Sigmoid colon (tissue), 7 donors: Measurements from ENCODE around the gene CYP27B1. TPM values are rescaled to one million over a fixed set of nuclear protein-coding genes. Genes with fewer than 3 reads are reported as not detected.
"Not testable (repeated sequence)": the region's sequence is repeated elsewhere in the genome, so short reads cannot be mapped to it uniquely, and the experiment has no call there.

Experiments
- DNase-seq: peaks from one replicate; pipeline ENCODE4 v3.0.0-alpha.2; 2019
- H3K27ac ChIP-seq, 4 donors: fragments of 200-600 bp; sonication (generic); one replicate each; pipeline ENCODE4 v1.5.1; 2016 to 2019; ENCODE audit warnings: mild to moderate bottlenecking in 1 of 4
- H3K27me3 ChIP-seq, 3 donors: fragments of 200-600 bp; sonication (generic); one replicate each; pipeline ENCODE4 v1.5.1; 2019; ENCODE audit warnings: mild to moderate bottlenecking in 1 of 3
- H3K36me3 ChIP-seq, 4 donors: fragments of 200-600 bp; sonication (generic); one replicate each; pipeline ENCODE4 v1.5.1; 2016 to 2019
- H3K4me1 ChIP-seq, 4 donors: fragments of 200-600 bp; sonication (generic); one replicate each; pipeline ENCODE4 v1.5.1; 2017 to 2019
- H3K4me3 ChIP-seq, 4 donors: fragments of 200-600 bp; sonication (generic); one replicate each; pipeline ENCODE4 v1.5.1; 2017 to 2019; ENCODE audit warnings: mild to moderate bottlenecking in 2 of 4, moderate library complexity in 1 of 4
- H3K9me3 ChIP-seq, 4 donors: fragments of 200-600 bp in 3 of 4; sonication (generic) in 3 of 4; one replicate each; pipeline versions ENCODE4 v1.5.1 to v1.6.1; 2013 to 2019
- EP300 ChIP-seq, 4 donors: sonication (generic); formaldehyde crosslinking; IDR thresholded peaks; one replicate each; pipeline ENCODE4 v1.6.1; 2017; ENCODE audit warnings: antibody characterized with exemption in 4 of 4
- POLR2A ChIP-seq, 2 donors: fragments of 450-650 bp; IDR thresholded peaks; one replicate each; pipeline ENCODE4 v1.6.1; 2016; ENCODE audit warnings: antibody characterized with exemption in 2 of 2, mild to moderate bottlenecking in 2 of 2, moderate library complexity in 2 of 2
- POLR2AphosphoS5 ChIP-seq, 4 donors: sonication (generic); formaldehyde crosslinking; IDR thresholded peaks; one replicate each; pipeline ENCODE4 v1.6.1; 2017; ENCODE audit warnings: antibody characterized with exemption in 4 of 4
- WGBS, 2 donors: extraction: QIAGEN DNeasy Blood & Tissue Kit; methylation state at CpG; one replicate each; pipeline ENCODE4 v1.1.7; 2013; 5-methylcytosine and 5-hydroxymethylcytosine counted together
- intact Hi-C: fragments of 100-400 bp; cut with DNase I; formaldehyde crosslinking; loops from one replicate; pipeline ENCODE4 v1.15.1; 2023
- polyA plus RNA-seq, 3 donors: library from polyadenylated mRNA; stranded (reverse); fragments of 200-250 nt; gene quantifications; one replicate each; pipeline ENCODE4 v1.2.3, GENCODE V29; 2013
- total RNA-seq, 4 donors: library from RNA; depleted of rRNA; stranded (reverse); fragments of >200 nt; gene quantifications; one replicate each; pipeline ENCODE4 v1.1.0, GENCODE V29; 2016
- TF ChIP-seq, protein P1 (sequence below), 4 experiments: fragments of 450-650 bp in 3 of 4; fragments of 200-600 bp in 1 of 4; IDR thresholded peaks; one replicate each; pipeline ENCODE4 v1.5.1; 2016 to 2019; ENCODE audit warnings: antibody characterized with exemption in 4 of 4, mild to moderate bottlenecking in 3 of 4, moderate library complexity in 2 of 4
- donor health status: healthy with polysubstance abuse.
- donor health status: Bipolar disorder and iron deficiency.
- donor health status: healthy.

Gene CYP27B1
- total and polyA plus RNA-seq, 7 donors = 0.28 to 2.0 (median 1.2) TPM; not detected in 4

DNA sequence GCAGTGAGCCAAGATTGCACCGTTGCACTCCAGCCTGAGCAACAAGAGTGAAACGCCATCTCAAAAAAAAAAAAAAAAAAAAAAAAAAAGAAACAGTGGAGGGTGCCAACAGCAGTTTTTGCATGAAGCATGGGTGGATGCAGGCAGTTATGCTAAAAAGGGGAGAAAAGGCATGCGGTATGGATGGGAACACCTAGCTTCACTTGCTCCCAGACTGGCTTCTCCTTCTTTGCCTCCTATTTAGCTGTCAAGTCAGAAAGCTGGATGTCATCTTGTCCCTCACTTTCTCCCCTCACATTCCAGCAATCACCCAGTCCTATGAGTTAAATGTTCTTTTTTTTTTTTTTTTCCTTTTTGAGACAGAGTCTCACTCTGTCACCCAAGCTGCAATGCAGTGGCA, 8.2 kb upstream of the CYP27B1 start:
- H3K4me1 ChIP-seq = peaks cover 0 to 20% (median 17%) of the 10 kb centered on the region in 4 donors
- intact Hi-C loops = no loop called here
- H3K4me3 ChIP-seq = no peak overlapping the region
- no peaks in the 10 kb centered on the region for H3K9me3 ChIP-seq
- TF ChIP-seq, protein P1, sequence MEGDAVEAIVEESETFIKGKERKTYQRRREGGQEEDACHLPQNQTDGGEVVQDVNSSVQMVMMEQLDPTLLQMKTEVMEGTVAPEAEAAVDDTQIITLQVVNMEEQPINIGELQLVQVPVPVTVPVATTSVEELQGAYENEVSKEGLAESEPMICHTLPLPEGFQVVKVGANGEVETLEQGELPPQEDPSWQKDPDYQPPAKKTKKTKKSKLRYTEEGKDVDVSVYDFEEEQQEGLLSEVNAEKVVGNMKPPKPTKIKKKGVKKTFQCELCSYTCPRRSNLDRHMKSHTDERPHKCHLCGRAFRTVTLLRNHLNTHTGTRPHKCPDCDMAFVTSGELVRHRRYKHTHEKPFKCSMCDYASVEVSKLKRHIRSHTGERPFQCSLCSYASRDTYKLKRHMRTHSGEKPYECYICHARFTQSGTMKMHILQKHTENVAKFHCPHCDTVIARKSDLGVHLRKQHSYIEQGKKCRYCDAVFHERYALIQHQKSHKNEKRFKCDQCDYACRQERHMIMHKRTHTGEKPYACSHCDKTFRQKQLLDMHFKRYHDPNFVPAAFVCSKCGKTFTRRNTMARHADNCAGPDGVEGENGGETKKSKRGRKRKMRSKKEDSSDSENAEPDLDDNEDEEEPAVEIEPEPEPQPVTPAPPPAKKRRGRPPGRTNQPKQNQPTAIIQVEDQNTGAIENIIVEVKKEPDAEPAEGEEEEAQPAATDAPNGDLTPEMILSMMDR (IDR thresholded peaks at IDR 0.05) = no peak
- TF ChIP-seq EP300 (IDR thresholded peaks at IDR 0.05) (no peak), POLR2A (IDR thresholded peaks at IDR 0.05) (no peak), POLR2AphosphoS5 (IDR thresholded peaks at IDR 0.05) (no peak)
- H3K36me3 ChIP-seq = peaks cover 0 to 18% (median 0%) of the 10 kb centered on the region in 4 donors
- 93 to 94% methylated on average over 3 of the region's 3 CpGs for WGBS, 2 donors
- no peaks in the 10 kb centered on the region for H3K27me3 ChIP-seq
- DNase-seq = no peak
- no peak overlapping the region for H3K27ac ChIP-seq

DNA sequence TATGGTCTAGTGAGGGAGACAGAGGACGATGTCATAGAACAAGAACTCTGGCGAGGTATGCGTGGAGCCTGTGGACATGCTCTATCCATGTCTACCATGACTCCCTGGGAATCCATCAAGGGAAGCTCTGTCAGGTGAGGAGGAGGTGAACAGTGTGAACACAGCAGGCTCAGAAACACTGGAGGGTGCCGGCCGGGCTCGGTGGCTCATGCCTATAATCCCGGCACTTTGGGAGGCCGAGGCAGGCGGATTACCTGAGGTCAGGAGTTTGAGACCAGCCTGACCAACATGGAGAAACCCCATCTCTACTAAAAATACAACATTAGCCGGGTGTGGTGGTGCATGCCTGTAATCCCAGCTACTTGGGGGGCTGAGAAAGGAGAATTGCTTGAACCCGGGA, 7.8 kb upstream of the CYP27B1 start:
- H3K36me3 ChIP-seq = peaks cover 0 to 22% (median 0%) of the 10 kb centered on the region in 4 donors
- intact Hi-C loops = not testable (repeated sequence)

DNA sequence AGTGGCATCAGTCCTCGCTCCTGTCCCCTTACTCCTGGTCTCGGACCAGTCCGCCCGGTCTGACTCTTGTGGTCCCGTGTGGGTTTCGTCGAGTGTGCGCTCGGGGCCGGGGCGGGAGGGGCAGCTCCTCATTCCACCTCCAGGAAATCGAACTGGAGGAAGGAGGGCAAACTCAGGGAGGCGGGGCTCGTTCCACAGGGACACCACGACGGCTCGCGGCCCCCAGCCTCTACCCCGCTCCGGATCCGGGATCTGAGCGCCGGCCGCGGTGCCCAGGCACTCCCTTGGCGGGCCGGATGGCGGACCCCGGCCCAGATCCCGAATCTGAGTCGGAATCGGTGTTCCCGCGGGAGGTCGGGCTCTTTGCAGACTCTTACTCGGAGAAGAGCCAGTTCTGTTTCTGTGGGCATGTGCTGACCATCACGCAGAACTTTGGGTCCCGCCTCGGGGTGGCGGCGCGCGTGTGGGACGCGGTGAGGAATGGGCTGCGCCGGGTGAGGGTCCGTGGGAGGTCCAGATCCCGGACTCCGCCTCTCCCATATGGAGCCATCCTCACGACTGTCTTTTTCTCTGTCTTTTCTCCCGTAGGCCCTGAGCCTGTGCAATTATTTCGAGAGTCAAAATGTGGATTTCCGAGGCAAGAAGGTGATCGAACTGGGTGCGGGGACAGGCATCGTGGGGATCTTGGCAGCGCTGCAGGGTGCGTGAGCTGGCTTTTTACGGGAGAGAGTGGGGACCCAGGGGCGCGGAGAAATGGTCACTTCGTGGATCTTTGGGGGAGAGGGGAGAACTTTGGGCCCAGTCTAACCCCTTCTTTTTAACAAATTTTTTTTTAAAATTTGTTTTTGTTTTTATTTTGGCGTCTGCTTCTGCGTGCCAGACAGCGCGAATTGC, 5.8 kb upstream of the CYP27B1 start, which contains the start of gene EEF1AKMT3:
EEF1AKMT3 (plus strand) TSS at position 186 of the 894 bp plus-strand sequence; CDS start at position 297, 111 bp downstream.
- peaks cover 0 to 29% (median 0%) of the 10 kb centered on the region in 4 donors for H3K36me3 ChIP-seq
- no peak for TF ChIP-seq POLR2A (IDR thresholded peaks at IDR 0.05)
- no peak for TF ChIP-seq EP300 (IDR thresholded peaks at IDR 0.05)
- TF ChIP-seq, protein P1 (IDR thresholded peaks at IDR 0.05) = no peak
- TF ChIP-seq POLR2AphosphoS5 (IDR thresholded peaks at IDR 0.05) = no peak
- peaks cover 0 to 20% (median 17%) of the 10 kb centered on the region in 4 donors for H3K4me1 ChIP-seq
- peak; percentile 83 for DNase-seq
- H3K27me3 ChIP-seq = no peaks in the 10 kb centered on the region
- 1 to 3% methylated on average over 67 of the region's 67 CpGs for WGBS, 2 donors
- no peaks in the 10 kb centered on the region for H3K9me3 ChIP-seq
- peak within 1 kb of the TSS; percentile 66 to 80 (median 70) for H3K4me3 ChIP-seq
- peak within 1 kb of the TSS; percentile 91 to 96 (median 93) for H3K27ac ChIP-seq
- intact Hi-C loops = no loop called here

More for the DNA sequence above, 7.8 kb upstream of the CYP27B1 start:
- not testable (repeated sequence) for H3K27me3 ChIP-seq, H3K9me3 ChIP-seq, H3K27ac ChIP-seq, H3K4me3 ChIP-seq, DNase-seq
- WGBS, 2 donors = 91 to 95% methylated on average over 11 of the region's 11 CpGs
- H3K4me1 ChIP-seq = peaks cover 0 to 20% (median 17%) of the 10 kb centered on the region in 4 donors

DNA sequence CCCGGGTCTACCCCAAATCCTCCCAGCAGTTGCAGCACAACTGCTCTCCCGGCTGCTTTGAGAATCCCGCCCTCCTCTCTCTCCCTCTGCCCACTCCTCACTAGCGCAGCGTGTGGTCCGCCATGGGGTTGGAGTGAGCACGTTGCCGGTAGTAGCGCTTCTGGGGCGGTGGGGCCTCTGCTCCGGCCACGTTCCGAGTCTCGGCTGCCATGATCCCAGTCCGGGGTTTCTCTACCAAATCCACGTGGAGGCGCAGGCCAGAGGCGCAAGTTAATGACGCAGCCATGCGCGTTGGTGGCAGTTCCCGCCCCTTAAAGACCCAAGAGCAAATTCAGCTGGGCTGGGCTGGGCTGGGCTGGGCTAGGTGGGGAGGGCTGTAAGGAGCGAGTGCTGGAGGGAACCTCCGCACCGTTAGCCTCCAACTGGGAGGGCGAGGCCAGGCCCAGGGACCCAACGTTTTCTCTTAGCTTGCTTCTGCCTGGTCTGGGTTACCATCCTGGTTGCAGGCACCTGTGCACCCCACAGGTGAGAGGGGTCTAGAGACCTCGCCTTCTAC, 5.1 kb upstream of the CYP27B1 start, which contains the start of gene METTL1:
METTL1 (minus strand) TSS at position 233 of the 556 bp plus-strand sequence; CDS start at position 211, 22 bp downstream.
- TF ChIP-seq POLR2AphosphoS5 (IDR thresholded peaks at IDR 0.05) (peak; percentile 44 to 76 (median 63)), POLR2A (IDR thresholded peaks at IDR 0.05) (peak in 1 of 2 donors; percentile 20), EP300 (IDR thresholded peaks at IDR 0.05) (peak in 1 of 4 donors; percentile 51)
- TF ChIP-seq, protein P1 (IDR thresholded peaks at IDR 0.05) = no peak
- DNase-seq = peak; percentile 98
- intact Hi-C loops = no loop called here
- Histone ChIP-seq H3K27me3 (no peaks in the 10 kb centered on the region), H3K4me3 (peak within 1 kb of the TSS; percentile 66 to 80 (median 70)), H3K9me3 (no peaks in the 10 kb centered on the region), H3K4me1 (peaks cover 0 to 23% (median 18%) of the 10 kb centered on the region in 4 donors), H3K36me3 (peaks cover 0 to 29% (median 0%) of the 10 kb centered on the region in 4 donors), H3K27ac (peak within 1 kb of the TSS; percentile 91 to 96 (median 93))
- WGBS, 2 donors = 0 to 1% methylated on average over 28 of the region's 28 CpGs
